NCI-H2081 treated with DMSO at 0.1 percent for 48 hours (cell line): Measurements from ENCODE around the gene AK2.
"Not testable (repeated sequence)": the region's sequence is repeated elsewhere in the genome, so short reads cannot be mapped to it uniquely, and the experiment has no call there.

Experiments
- DNase-seq: peaks from one replicate; lab custom pipeline; 2025; lab: John Stamatoyannopoulos, UW

Gene AK2

GRCh38 chr1:33036526-33037503 is at the start of gene AK2:
AK2 (minus strand) TSS chr1:33036883; CDS start chr1:33036828, 55 bp downstream.
- DNase-seq = peak; percentile 96

GRCh38 chr1:33086384-33086850 is 49.7 kb upstream of the AK2 start:
- no peak for DNase-seq

- DNase-seq = no peak
These were observed 48.6 kb upstream of the AK2 start for GRCh38 chr1:33085332-33085731.

GRCh38 chr1:33082575-33083108 is 46.0 kb upstream of the AK2 start:
- no peak for DNase-seq

- DNase-seq = no peak
These were observed 45.0 kb upstream of the AK2 start for GRCh38 chr1:33081554-33082305.

GRCh38 chr1:33080885-33081553 is 44.3 kb upstream of the AK2 start, which contains the start of gene AZIN2:
AZIN2 (plus strand) TSS chr1:33081153; CDS start chr1:33082250, 1,097 bp downstream.
- peak; percentile 82 for DNase-seq

GRCh38 chr1:33080373-33080772 is 43.7 kb upstream of the AK2 start:
- no peak for DNase-seq

- no peak for DNase-seq
These were observed 41.4 kb upstream of the AK2 start for GRCh38 chr1:33078030-33078591.

- no peak for DNase-seq
These were observed 37.7 kb upstream of the AK2 start for GRCh38 chr1:33074193-33074945.

- DNase-seq = no peak
These were observed 36.0 kb upstream of the AK2 start for GRCh38 chr1:33072707-33073106.

GRCh38 chr1:33070628-33071027 is 33.9 kb upstream of the AK2 start:
- DNase-seq = no peak

- not testable (repeated sequence) for DNase-seq
These were observed 31.4 kb upstream of the AK2 start for GRCh38 chr1:33068108-33068507.

- not testable (repeated sequence) for DNase-seq
These were observed 29.8 kb upstream of the AK2 start for GRCh38 chr1:33066477-33066876.

GRCh38 chr1:33065301-33065700 is 28.6 kb upstream of the AK2 start:
- no peak for DNase-seq

GRCh38 chr1:33064284-33064683 is 27.6 kb upstream of the AK2 start:
- not testable (repeated sequence) for DNase-seq

GRCh38 chr1:33061834-33062233 is 25.2 kb upstream of the AK2 start:
- no peak for DNase-seq

- DNase-seq = no peak
These were observed 23.9 kb upstream of the AK2 start for GRCh38 chr1:33060579-33061083.

GRCh38 chr1:33057095-33057494 is 20.4 kb upstream of the AK2 start:
- DNase-seq = no peak

GRCh38 chr1:33056426-33056825 is 19.7 kb upstream of the AK2 start:
- no peak for DNase-seq

- DNase-seq = no peak
These were observed 18.7 kb upstream of the AK2 start for GRCh38 chr1:33055210-33056008.
